ENCODE results near the gene TXLNA. TPM values are rescaled to one million over a fixed set of nuclear protein-coding genes. Genes with fewer than 3 reads are reported as not detected.
"Not testable (repeated sequence)": the region's sequence is repeated elsewhere in the genome, so short reads cannot be mapped to it uniquely, and the experiment has no call there.

The TXLNA gene
- 69.6 and 74.8 TPM in 2 replicates for total RNA-seq

DNA sequence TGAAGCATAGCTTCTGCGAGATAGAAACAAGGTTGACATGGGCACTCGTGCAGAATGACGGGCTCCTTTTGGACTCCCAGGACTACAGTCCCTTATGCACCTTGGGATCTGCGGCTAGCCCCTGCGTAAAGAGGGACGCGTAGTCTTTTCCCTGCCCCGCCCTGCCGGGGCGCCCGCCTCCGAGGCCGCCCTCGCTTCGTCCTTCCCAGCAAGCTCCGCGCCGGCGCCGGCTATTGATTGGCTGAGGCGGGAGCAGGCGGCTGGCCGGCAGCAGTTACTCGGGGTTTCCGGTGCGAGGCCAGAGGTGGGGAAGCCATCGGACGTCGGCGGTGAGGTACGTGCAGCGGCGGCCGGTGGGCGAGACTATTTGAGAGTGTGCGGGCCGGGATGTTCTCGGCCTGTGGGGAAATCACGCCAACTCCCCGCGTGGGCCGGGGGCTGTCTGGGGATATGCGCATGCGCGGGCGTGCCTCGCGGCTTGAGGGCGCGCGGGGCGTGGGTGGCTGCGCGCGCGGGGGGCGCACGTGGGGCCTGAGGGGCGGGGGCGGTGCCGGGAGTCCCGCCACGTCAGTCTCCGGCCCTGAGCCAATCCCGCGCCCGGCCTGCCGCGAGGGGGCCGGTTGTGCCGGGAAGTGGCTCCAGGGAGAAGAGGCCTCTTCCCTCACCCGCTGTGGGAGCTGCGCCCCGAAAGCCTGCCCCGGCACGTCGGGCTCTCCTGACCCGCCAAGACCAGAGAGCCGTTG lies at the start of gene TXLNA:
Gene TXLNA (plus strand): TSS at position 233 of the 743 bp plus-strand sequence. CDS start 671 bp downstream, outside the sequence.
- peak within 1 kb of the TSS; percentile 59 for H3K4me3 ChIP-seq (ENCODE audit: low read depth, low read length)
- no peaks in the 10 kb centered on the region for H3K36me3 ChIP-seq (ENCODE audit: control insufficient read depth, insufficient read depth, low read length)
- H3K27me3 ChIP-seq (ENCODE audit: control insufficient read depth, insufficient read depth, low read length) = no peaks in the 10 kb centered on the region
- TF ChIP-seq, protein P1, sequence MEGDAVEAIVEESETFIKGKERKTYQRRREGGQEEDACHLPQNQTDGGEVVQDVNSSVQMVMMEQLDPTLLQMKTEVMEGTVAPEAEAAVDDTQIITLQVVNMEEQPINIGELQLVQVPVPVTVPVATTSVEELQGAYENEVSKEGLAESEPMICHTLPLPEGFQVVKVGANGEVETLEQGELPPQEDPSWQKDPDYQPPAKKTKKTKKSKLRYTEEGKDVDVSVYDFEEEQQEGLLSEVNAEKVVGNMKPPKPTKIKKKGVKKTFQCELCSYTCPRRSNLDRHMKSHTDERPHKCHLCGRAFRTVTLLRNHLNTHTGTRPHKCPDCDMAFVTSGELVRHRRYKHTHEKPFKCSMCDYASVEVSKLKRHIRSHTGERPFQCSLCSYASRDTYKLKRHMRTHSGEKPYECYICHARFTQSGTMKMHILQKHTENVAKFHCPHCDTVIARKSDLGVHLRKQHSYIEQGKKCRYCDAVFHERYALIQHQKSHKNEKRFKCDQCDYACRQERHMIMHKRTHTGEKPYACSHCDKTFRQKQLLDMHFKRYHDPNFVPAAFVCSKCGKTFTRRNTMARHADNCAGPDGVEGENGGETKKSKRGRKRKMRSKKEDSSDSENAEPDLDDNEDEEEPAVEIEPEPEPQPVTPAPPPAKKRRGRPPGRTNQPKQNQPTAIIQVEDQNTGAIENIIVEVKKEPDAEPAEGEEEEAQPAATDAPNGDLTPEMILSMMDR (IDR thresholded peaks at IDR 0.05; ENCODE audit: insufficient read depth, low read length, poor library complexity, severe bottlenecking) = no peak
- DNase-seq (ENCODE audit: low read depth) = no peak

DNA sequence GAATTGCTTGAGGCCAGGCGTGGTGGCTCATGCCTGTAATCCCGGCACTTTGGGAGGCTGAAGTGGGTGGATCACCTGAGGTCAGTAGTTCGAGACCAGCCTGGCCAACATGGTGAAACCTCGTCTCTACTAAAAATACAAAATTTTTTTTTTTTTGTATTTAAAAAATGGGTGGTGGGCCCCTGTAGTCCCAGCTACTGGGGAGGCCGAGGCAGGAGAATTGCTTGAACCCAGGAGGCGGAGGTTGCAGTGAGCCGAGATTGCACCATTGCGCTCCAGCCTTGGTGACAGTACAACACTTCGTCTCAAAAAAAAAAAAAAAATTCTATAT lies 45.6 kb upstream of the TXLNA start:
- H3K36me3 ChIP-seq (ENCODE audit: control insufficient read depth, insufficient read depth, low read length); H3K4me3 ChIP-seq (ENCODE audit: low read depth, low read length); H3K27me3 ChIP-seq (ENCODE audit: control insufficient read depth, insufficient read depth, low read length); DNase-seq (ENCODE audit: low read depth): not testable (repeated sequence)

DNA sequence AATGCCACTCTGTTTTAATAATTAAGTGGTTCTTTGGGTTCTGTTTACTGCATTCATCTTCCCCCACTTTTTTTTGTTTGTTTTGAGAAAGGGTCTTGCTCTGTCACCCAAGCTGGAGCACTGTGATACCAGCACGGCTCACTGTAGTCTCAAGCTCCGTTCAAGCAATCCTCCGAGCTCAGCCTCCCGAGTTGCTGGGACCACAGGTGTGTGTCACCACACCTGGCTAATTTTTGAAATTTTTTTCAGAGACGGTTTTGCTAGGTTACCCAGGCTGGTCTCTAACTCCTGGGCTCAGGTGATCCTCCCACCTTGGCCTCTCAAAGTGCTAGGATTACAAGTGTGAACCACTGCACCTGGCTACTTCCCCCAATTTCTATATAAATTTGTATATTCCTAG lies 42.4 kb upstream of the TXLNA start:
- H3K4me3 ChIP-seq (ENCODE audit: low read depth, low read length) = no peak overlapping the region
- no peaks in the 10 kb centered on the region for H3K27me3 ChIP-seq (ENCODE audit: control insufficient read depth, insufficient read depth, low read length)
- DNase-seq (ENCODE audit: low read depth) = no peak
- TF ChIP-seq, protein P1 (IDR thresholded peaks at IDR 0.05; ENCODE audit: insufficient read depth, low read length, poor library complexity, severe bottlenecking) = no peak
- H3K36me3 ChIP-seq (ENCODE audit: control insufficient read depth, insufficient read depth, low read length) = no peaks in the 10 kb centered on the region

DNA sequence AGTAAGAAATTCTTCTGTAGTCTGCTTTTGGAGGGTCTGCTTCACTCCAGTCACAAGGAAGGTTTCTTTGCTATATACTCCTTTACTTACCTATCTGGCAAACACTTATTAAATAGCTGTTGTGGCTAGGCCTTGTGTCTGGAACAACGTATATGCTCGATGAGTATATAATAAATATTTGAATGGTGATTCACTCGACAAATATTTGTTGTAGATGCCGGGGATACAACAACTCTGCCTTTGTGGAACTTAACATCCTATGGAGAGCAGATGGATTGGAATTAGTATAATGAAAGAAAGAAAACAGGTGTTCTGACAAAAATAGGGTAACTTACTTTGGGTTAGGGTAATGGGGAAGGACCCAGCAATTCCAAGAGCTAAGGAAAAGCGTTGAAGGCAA lies 40.5 kb upstream of the TXLNA start:
- Histone ChIP-seq H3K36me3 (ENCODE audit: control insufficient read depth, insufficient read depth, low read length) (no peaks in the 10 kb centered on the region), H3K27me3 (ENCODE audit: control insufficient read depth, insufficient read depth, low read length) (no peaks in the 10 kb centered on the region), H3K4me3 (ENCODE audit: low read depth, low read length) (no peak overlapping the region)
- no peak for DNase-seq (ENCODE audit: low read depth)
- TF ChIP-seq, protein P1 (IDR thresholded peaks at IDR 0.05; ENCODE audit: insufficient read depth, low read length, poor library complexity, severe bottlenecking) = no peak

DNA sequence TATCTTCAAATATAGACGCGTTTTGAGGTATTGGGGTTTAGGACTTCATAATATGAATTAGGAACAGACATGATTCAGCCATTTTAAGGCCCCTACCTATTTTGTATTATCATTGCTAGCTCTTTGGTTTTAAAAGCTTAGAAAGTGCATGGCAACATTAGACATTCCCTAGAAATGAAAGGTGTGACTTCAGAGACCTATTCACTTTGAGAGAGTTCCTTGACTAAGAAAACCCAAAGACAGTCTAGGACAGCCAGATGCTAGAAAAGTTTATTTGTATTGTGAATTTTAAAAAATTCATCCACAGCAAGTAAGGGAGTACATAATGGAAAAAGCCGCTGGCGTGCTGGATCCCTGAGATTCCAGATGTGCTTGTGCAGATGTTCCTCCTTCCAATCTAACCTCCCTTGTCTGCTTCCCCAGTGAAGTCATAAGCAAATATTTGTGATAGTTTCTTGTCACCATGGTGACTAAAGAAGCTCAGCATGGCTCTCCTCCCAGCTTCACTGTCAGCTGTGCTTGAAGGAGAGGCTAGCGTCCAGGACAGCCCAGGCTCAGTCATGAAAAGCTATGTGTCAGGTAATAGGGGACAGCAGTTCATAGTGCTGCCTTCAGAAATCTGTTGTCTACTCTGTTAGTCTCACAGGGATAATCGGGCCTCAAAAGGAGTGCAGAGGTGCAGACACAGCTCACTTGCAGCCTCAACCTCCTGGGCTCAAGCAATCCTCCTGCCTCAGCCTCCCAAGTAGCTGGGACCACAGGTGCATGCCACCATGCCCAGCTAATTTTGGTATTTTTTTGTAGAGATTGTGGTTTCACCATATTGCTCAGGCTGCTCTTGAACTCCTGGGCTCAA lies 36.8 kb upstream of the TXLNA start:
- no peaks in the 10 kb centered on the region for H3K36me3 ChIP-seq (ENCODE audit: control insufficient read depth, insufficient read depth, low read length)
- peak; percentile 56 for DNase-seq (ENCODE audit: low read depth)
- TF ChIP-seq, protein P1 (IDR thresholded peaks at IDR 0.05; ENCODE audit: insufficient read depth, low read length, poor library complexity, severe bottlenecking) = no peak
- no peaks in the 10 kb centered on the region for H3K27me3 ChIP-seq (ENCODE audit: control insufficient read depth, insufficient read depth, low read length)
- no peak overlapping the region for H3K4me3 ChIP-seq (ENCODE audit: low read depth, low read length)

DNA sequence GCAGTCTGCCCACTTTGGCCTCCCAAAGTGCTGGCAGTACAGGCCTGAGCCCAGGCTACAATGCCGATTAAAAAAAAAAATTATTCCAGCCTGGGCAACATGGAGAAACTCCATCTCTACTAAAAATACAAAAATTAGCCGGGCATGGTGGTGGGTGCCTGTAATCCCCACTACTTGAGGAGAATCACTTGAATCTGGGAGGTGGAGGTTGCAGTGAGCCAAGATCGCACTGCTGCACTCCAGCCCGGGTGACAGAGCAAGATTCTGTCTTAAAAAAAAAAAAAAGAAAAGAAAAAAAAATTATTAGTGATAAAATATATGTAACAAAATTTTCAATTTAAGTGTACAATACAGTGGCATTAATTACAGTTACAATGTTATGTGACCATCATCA lies 36.2 kb upstream of the TXLNA start:
- not testable (repeated sequence) for H3K36me3 ChIP-seq (ENCODE audit: control insufficient read depth, insufficient read depth, low read length); H3K4me3 ChIP-seq (ENCODE audit: low read depth, low read length); H3K27me3 ChIP-seq (ENCODE audit: control insufficient read depth, insufficient read depth, low read length); DNase-seq (ENCODE audit: low read depth)
